NCI-H146 treated with DMSO at 0.1 percent for 48 hours (cell line): ENCODE data around the gene RABL6.
A peak's percentile ranks its signal among the peaks of the same experiment; 100 is the strongest.
"Not testable (repeated sequence)": the region's sequence is repeated elsewhere in the genome, so short reads cannot be mapped to it uniquely, and the experiment has no call there.

Experiments
- DNase-seq: peaks from one replicate; lab custom pipeline; 2025; ENCODE audit not compliant: unreplicated experiment; lab: John Stamatoyannopoulos, UW

RABL6 gene

DNA sequence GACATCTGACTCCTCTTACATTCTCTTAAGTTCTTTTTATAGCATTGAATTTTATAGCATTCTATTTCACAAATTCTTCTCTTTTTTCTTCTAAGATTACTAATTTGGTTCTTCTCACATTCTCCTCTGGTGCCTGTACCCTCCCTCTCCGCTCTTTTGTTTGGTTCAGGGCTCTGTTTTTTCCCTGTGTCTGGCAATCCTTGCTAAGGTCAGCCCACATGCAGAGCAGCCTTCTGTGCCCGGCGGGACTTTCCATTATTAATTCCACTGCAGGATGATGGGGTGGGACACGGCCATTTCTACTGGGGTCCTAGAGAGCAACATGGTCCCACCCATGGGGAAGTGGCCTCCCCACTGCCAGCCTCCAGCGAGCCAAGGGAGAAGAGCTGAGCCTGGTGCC lies 68.7 kb downstream of the RABL6 start:
- no peak for DNase-seq

GRCh38 chr9:136880651-136881050 lies 72.9 kb downstream of the RABL6 start:
- DNase-seq, result no peak

- peak; percentile 32 for DNase-seq
Measured at GRCh38 chr9:136881691-136882108, 74.0 kb downstream of the RABL6 start.

GRCh38 chr9:136882109-136882946 lies 74.6 kb downstream of the RABL6 start:
- no peak for DNase-seq

DNA sequence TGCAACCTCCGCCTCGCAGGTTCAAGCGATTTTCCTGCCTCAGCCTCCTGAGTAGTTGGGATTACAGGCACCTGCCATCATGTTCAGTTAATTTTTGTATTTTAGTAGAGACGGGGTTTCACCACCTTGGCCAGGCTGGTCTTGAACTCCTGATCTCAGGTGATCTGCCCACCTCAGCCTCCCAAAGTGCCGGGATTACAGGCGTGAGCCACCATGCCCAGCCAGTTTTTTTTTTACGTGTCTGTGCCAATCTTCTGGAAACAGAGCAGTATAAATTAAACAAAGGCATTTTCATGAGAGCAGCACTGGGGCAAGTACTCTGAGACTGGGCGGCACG lies 75.2 kb downstream of the RABL6 start:
- DNase-seq, result not testable (repeated sequence)

DNA sequence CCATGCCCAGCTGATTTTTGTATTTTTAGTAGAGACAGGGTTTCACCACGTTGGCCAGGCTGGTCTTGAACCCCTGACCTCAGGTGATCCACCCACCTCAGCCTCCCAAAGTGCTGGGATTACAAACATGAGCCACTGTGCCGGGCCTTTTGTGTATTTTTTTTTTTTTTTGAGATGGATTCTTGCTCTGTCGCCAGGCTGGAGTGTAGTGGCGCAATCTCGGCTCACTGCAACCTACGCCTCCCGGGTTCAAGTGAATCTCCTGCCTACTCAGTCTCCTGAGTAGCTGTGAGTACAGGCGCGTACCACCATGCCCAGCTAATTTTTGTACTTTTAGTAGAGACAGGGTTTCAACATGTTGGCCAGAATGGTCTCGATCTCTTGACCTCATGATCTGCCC lies 75.9 kb downstream of the RABL6 start:
- DNase-seq, result not testable (repeated sequence)

GRCh38 chr9:136885950-136886578 lies 78.3 kb downstream of the RABL6 start, which contains the start of gene TRAF2:
TSS of gene TRAF2 (plus strand) at chr9:136886516. CDS start at chr9:136898741, 12,225 bp downstream.
- peak; percentile 76 for DNase-seq

GRCh38 chr9:136886610-136887597 lies 79.2 kb downstream of the RABL6 start:
- DNase-seq, result no peak

- DNase-seq, result no peak
Measured at GRCh38 chr9:136888454-136888853, 80.7 kb downstream of the RABL6 start.

DNA sequence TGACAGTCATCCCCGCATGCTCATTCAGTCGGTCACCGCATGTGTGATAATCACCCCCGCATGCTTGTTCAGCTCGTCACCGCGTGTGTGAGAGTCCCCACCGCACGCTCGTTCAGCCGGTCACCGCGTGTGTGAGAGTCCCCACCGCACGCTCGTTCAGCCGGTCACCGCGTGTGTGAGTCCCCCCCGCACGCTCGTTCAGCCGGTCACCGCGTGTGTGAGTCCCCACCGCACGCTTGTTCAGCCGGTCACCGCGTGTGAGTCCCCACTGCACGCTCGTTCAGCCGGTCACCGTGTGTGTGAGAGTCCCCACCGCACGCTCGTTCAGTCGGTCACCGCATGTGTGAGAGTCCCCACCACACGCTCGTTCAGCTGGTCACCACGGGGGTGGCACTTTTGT lies 82.1 kb downstream of the RABL6 start:
- DNase-seq, result no peak

DNA sequence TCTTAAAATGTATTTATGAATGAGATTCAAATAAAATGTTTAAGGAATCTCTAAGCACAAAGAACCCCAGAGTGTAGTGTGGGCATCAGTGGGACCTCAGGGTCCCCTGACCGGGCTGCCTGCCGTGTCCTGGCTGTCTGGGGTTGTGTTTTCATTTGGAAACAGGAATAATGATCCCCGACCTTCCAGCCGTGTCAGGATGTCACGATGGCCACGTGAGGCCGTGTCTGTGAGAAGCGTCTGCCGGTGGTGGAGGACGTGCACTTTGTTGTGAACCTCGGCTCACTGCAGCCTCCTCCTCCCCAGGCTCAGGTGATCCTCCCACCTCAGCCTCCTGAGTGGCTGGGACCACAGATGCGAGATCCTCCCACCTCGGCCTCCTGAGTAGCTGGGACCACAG lies 82.9 kb downstream of the RABL6 start:
- no peak for DNase-seq
